SK-N-MC (cell line): ENCODE data around the gene MTCL1.

Experiments
- EZH2 ChIP-seq: fragments of 200-600 bp; sonication (generic); IDR thresholded peaks from one replicate; pipeline ENCODE4 v1.6.1; 2017; ENCODE audit warnings: antibody characterized with exemption
- POLR2AphosphoS5 ChIP-seq: IDR thresholded peaks from 2 replicates; pipeline ENCODE4 v1.6.1; 2012; ENCODE audit warnings: mild to moderate bottlenecking, low read depth, low read length, borderline replicate concordance

- TF ChIP-seq POLR2AphosphoS5 (no peak), EZH2 (no peak)
These were observed 158.1 kb downstream of the MTCL1 start for GRCh38 chr18:8863427-8863826.
